A549 (cell line): ENCODE measurements around the gene MICU2. TPM values are rescaled to one million over a fixed set of nuclear protein-coding genes. Genes with fewer than 3 reads are reported as not detected.

Source experiments
- ATAC-seq, 2 experiments: fragments of 200-7000 bp in 1 of 2; fragments of >200 bp in 1 of 2; cut with Nextera tagmentation in 1 of 2; cut with Tn5 transposase in 1 of 2; 3 replicates each; pipeline versions ENCODE4 v1.8.0 to v1.9.1; 2018 to 2020; ENCODE audit warnings: mild to moderate bottlenecking in 1 of 2, moderate library complexity in 1 of 2
- CTCF ChIA-PET: fragments of 300-600 bp; sonication (Branson Sonifier 250); formaldehyde crosslinking; extraction: SDS; loops from one replicate; lab custom pipeline; 2021; ENCODE audit warnings: antibody characterized with exemption, inconsistent platforms; lab: Yijun Ruan, JAX
- POLR2A ChIA-PET: fragments of 350-600 bp; formaldehyde crosslinking; extraction: SDS; loops from one replicate; lab custom pipeline; 2021; ENCODE audit warnings: antibody characterized with exemption, inconsistent platforms; lab: Yijun Ruan, JAX
- DNase-seq, 2 experiments: peaks; one replicate each; pipeline versions ENCODE4 v3.0.0 to v3.0.0-alpha.2; 2011 to 2016; ENCODE audit warnings: low read depth in 1 of 2, low spot score in 1 of 2
- FAIRE-seq: peaks from 2 replicates; lab custom pipeline; 2011; peaks lifted over from hg19 to GRCh38; lab: Jason Lieb, UNC
- H3K27ac ChIP-seq, 2 experiments: fragments of >200 bp; sonication (Bioruptor Twin); formaldehyde crosslinking; 3 replicates each; pipeline ENCODE4 v1.5.1; 2016 to 2017
- H3K4me1 ChIP-seq: fragments of >200 bp; sonication (Bioruptor Twin); formaldehyde crosslinking; 3 replicates; pipeline ENCODE4 v1.6.1; 2016
- H3K4me2 ChIP-seq: fragments of >200 bp; sonication (Bioruptor Twin); formaldehyde crosslinking; 3 replicates; pipeline ENCODE4 v1.6.1; 2016
- H3K4me3 ChIP-seq: fragments of >200 bp; sonication (Bioruptor Twin); formaldehyde crosslinking; 3 replicates; pipeline ENCODE4 v1.5.1; 2016
- H3K9me3 ChIP-seq: fragments of >200 bp; sonication (Bioruptor Twin); formaldehyde crosslinking; 3 replicates; pipeline ENCODE4 v1.6.1; 2016
- BCL3 ChIP-seq: fragments of >200 bp; sonication (Bioruptor Twin); formaldehyde crosslinking; IDR thresholded peaks from 3 replicates; pipeline ENCODE4 v1.6.1; 2016
- CBX2 ChIP-seq: fragments of 200-600 bp; sonication (generic); IDR thresholded peaks from 2 replicates; pipeline ENCODE4 v1.6.1; 2016; ENCODE audit warnings: low read depth, mild to moderate bottlenecking, borderline replicate concordance
- E2F6 ChIP-seq: IDR thresholded peaks from 2 replicates; pipeline ENCODE4 v1.6.1; 2012; ENCODE audit warnings: low read depth, borderline replicate concordance
- ELK1 ChIP-seq: fragments of 150-350 bp; IDR thresholded peaks from 2 replicates; pipeline ENCODE4 v1.6.1; 2014; ENCODE audit warnings: low read depth, mild to moderate bottlenecking, low read length
- EP300 ChIP-seq, 2 experiments: fragments of >200 bp; sonication (Bioruptor Twin); formaldehyde crosslinking; IDR thresholded peaks; 2 replicates in 1 of 2; 3 replicates in 1 of 2; pipeline ENCODE4 v1.6.1; 2016 to 2017
- ESRRA ChIP-seq: fragments of 150-350 bp; IDR thresholded peaks from 2 replicates; pipeline ENCODE4 v1.6.1; 2014; ENCODE audit warnings: mild to moderate bottlenecking, low read length, borderline replicate concordance
- FOSL2 ChIP-seq, 2 experiments: fragments of 450-650 bp in 1 of 2; fragments of >200 bp in 1 of 2; sonication (Bioruptor Twin) in 1 of 2; formaldehyde crosslinking; IDR thresholded peaks; 2 replicates each; pipeline versions ENCODE4 v1.5.0 to v1.6.1; 2016 to 2020; ENCODE audit warnings: mild to moderate bottlenecking in 1 of 2, moderate library complexity in 1 of 2
- FOXS1 ChIP-seq: fragments of 250-450 bp; sonication (Bioruptor Pico); IDR thresholded peaks from 2 replicates; pipeline ENCODE4 v1.5.0; 2020; ENCODE audit warnings: mild to moderate bottlenecking, moderate library complexity
- HEYL ChIP-seq: fragments of 250-450 bp; sonication (Bioruptor Pico); IDR thresholded peaks from 2 replicates; pipeline ENCODE4 v1.8.0; 2021; ENCODE audit warnings: mild to moderate bottlenecking, moderate library complexity
- JUNB ChIP-seq: fragments of >200 bp; sonication (Bioruptor Twin); formaldehyde crosslinking; IDR thresholded peaks from 2 replicates; pipeline ENCODE4 v1.6.1; 2016
- KDM1A ChIP-seq: fragments of 200-600 bp; sonication (generic); IDR thresholded peaks from 2 replicates; pipeline ENCODE4 v1.6.1; 2016; ENCODE audit warnings: low read depth, mild to moderate bottlenecking
- NPAS2 ChIP-seq: fragments of 250-450 bp; sonication (Bioruptor Pico); IDR thresholded peaks from 2 replicates; pipeline ENCODE4 v1.8.0; 2022; ENCODE audit warnings: mild to moderate bottlenecking, moderate library complexity, borderline replicate concordance
- PHF8 ChIP-seq: fragments of 200-600 bp; sonication (generic); IDR thresholded peaks from 2 replicates; pipeline ENCODE4 v1.6.1; 2016; ENCODE audit warnings: low read depth, mild to moderate bottlenecking, antibody characterized with exemption, moderate library complexity, borderline replicate concordance
- RARB ChIP-seq: fragments of 250-450 bp; sonication (Bioruptor Pico); IDR thresholded peaks from 2 replicates; pipeline ENCODE4 v1.8.0; 2021; ENCODE audit warnings: mild to moderate bottlenecking, moderate library complexity
- RNF2 ChIP-seq: fragments of 200-600 bp; sonication (generic); IDR thresholded peaks from 2 replicates; pipeline ENCODE4 v1.6.1; 2016; ENCODE audit warnings: low read depth, mild to moderate bottlenecking, antibody characterized with exemption, moderate library complexity, borderline replicate concordance
- TP53 ChIP-seq: fragments of 250-450 bp; sonication (Bioruptor Pico); IDR thresholded peaks from 2 replicates; pipeline ENCODE4 v1.5.0; 2021; ENCODE audit warnings: mild to moderate bottlenecking, moderate library complexity
- USF2 ChIP-seq: fragments of 450-650 bp; IDR thresholded peaks from 2 replicates; pipeline ENCODE4 v1.6.1; 2014; ENCODE audit warnings: antibody characterized with exemption
- ZFP36 ChIP-seq: fragments of 450-650 bp; IDR thresholded peaks from 2 replicates; pipeline ENCODE4 v1.6.1; 2014; ENCODE audit warnings: borderline replicate concordance; ENCODE audit not compliant: partially characterized antibody
- ZNF302 ChIP-seq: fragments of 250-450 bp; sonication (Bioruptor Pico); IDR thresholded peaks from 2 replicates; pipeline ENCODE4 v1.9.0; 2021; ENCODE audit warnings: inconsistent platforms, mild to moderate bottlenecking, moderate library complexity
- WGBS: methylation state at CpG from one replicate; pipeline ENCODE4 v1.1.6; 2017; ENCODE audit errors: missing lambda C conversion rate; 5-methylcytosine and 5-hydroxymethylcytosine counted together
- polyA plus RNA-seq, 4 experiments: library from polyadenylated mRNA; depleted of rRNA in 3 of 4; stranded (reverse); fragments of >200 nt; fragmentation: RNase III in 1 of 4; extraction: RNeasy Plus Mini Kit Qiagen cat#74134 plus additional on column Dnase treatment in 1 of 4; gene quantifications; 2 replicates in 3 of 4; 3 replicates in 1 of 4; pipeline ENCODE4 v1.2.3, GENCODE V29; 2011 to 2017

The MICU2 gene
- polyA plus RNA-seq, 2 of the 4 experiments (the other 2 are of a cell fraction) = 24.7 to 42.6 TPM

- TF ChIP-seq ESRRA (no peak), FOXS1 (CRISPR knock-in tag) (no peak), USF2 (no peak), BCL3 (no peak), KDM1A (no peak), JUNB (no peak), FOSL2 (IDR thresholded peaks at IDR 0.05) (no peak), FOSL2 (CRISPR knock-in tag; IDR thresholded peaks at IDR 0.05) (no peak)
These were observed 128.9 kb downstream of the MICU2 start (continued) for GRCh38 chr13:21475115-21475514.

- no peaks in the 10 kb centered on the region for H3K9me3 ChIP-seq
- TF ChIP-seq EP300 (IDR thresholded peaks at IDR 0.05) (no peak), HEYL (CRISPR knock-in tag) (no peak), ZNF302 (no peak), ELK1 (no peak), E2F6 (no peak), RARB (CRISPR knock-in tag) (no peak)
- TF ChIP-seq, all 56 proteins: peak for 0
- ATAC-seq = no peak
- FAIRE-seq = no peak
- POLR2A ChIA-PET = no interaction called here
- CTCF ChIA-PET = interaction anchor here (0.5 to 1.9 kb wide), 3 partner anchors 9 to 546 kb away, joined by 3 to 6 read pairs (median 4); no protein-coding TSS in a partner anchor
- Histone ChIP-seq H3K27ac (no peak overlapping the region), H3K4me2 (no peak overlapping the region), H3K4me1 (no peaks in the 10 kb centered on the region), H3K4me3 (no peak overlapping the region)
- no peak for DNase-seq
These were observed 133.2 kb downstream of the MICU2 start for GRCh38 chr13:21470785-21471184.

- H3K9me3 ChIP-seq = no peaks in the 10 kb centered on the region
- H3K4me3 ChIP-seq = no peak overlapping the region
- ChIA-PET POLR2A (no interaction called here), CTCF (interaction anchor here (1.5 to 3.8 kb wide), 2 partner anchors 11 to 13 kb away, joined by 4 to 17 read pairs; no protein-coding TSS in a partner anchor)
- no peaks in the 10 kb centered on the region for H3K4me1 ChIP-seq
- WGBS = 77% methylated on average over 7 of the region's 7 CpGs
- no peak overlapping the region for H3K27ac ChIP-seq
- TF ChIP-seq CBX2 = no peak
- no peak for TF ChIP-seq HEYL (CRISPR knock-in tag)
- TF ChIP-seq RNF2 = no peak
- H3K4me2 ChIP-seq = no peak overlapping the region
- DNase-seq = no peak
- FAIRE-seq = no peak
- no peak for ATAC-seq
These were observed 137.4 kb downstream of the MICU2 start for GRCh38 chr13:21466527-21466926.

- ATAC-seq = no peak
- CTCF ChIA-PET = interaction anchor here (1.5 to 3.8 kb wide), 2 partner anchors 11 to 14 kb away, joined by 4 to 17 read pairs; no protein-coding TSS in a partner anchor
- H3K4me2 ChIP-seq = no peak overlapping the region
These were observed 138.2 kb downstream of the MICU2 start for GRCh38 chr13:21465710-21466160.

More at GRCh38 chr13:21465710-21466160, 138.2 kb downstream of the MICU2 start:
- no peak for FAIRE-seq
- POLR2A ChIA-PET = no interaction called here
- TF ChIP-seq ZFP36 = no peak
- TF ChIP-seq NPAS2 (CRISPR knock-in tag) = no peak
- no peak for TF ChIP-seq PHF8
- no peak for TF ChIP-seq TP53
- TF ChIP-seq CBX2 = no peak
- TF ChIP-seq, all 56 proteins: peak for 0
- H3K4me1 ChIP-seq = no peaks in the 10 kb centered on the region
- WGBS = 60% methylated on average over 9 of the region's 9 CpGs
- no peak for DNase-seq
- no peaks in the 10 kb centered on the region for H3K9me3 ChIP-seq
- no peak overlapping the region for H3K4me3 ChIP-seq
- H3K27ac ChIP-seq = no peak overlapping the region
